Skeletal muscle satellite cell (primary cell): ENCODE results near the gene BBS4.
"Not testable (repeated sequence)": the region's sequence is repeated elsewhere in the genome, so short reads cannot be mapped to it uniquely, and the experiment has no call there.

ENCODE experiments used
- H3K27me3 ChIP-seq: 2 replicates; pipeline ENCODE4 v1.7.0; 2013; ENCODE audit warnings: low read length; ENCODE audit not compliant: control insufficient read depth, insufficient read depth
- H3K36me3 ChIP-seq: 2 replicates; pipeline ENCODE4 v1.7.0; 2013; ENCODE audit warnings: mild to moderate bottlenecking, control low read depth, low read length; ENCODE audit not compliant: insufficient read depth
- H3K4me1 ChIP-seq: 2 replicates; pipeline ENCODE4 v1.7.0; 2013; ENCODE audit warnings: low read length; ENCODE audit not compliant: control insufficient read depth, insufficient read depth
- H3K4me2 ChIP-seq: 2 replicates; pipeline ENCODE4 v1.7.0; 2013; ENCODE audit warnings: mild to moderate bottlenecking, low read length
- H3K4me3 ChIP-seq: 2 replicates; pipeline ENCODE4 v1.7.0; 2013; ENCODE audit warnings: low read length
- H3K9ac ChIP-seq: 2 replicates; pipeline ENCODE4 v1.7.0; 2013; ENCODE audit warnings: mild to moderate bottlenecking, low read depth, low read length, moderate library complexity
- H3K9me3 ChIP-seq: replicated peaks from 2 replicates; pipeline ENCODE4 v1.7.0; 2013; ENCODE audit warnings: mild to moderate bottlenecking, control low read depth, low read length

The BBS4 gene

DNA sequence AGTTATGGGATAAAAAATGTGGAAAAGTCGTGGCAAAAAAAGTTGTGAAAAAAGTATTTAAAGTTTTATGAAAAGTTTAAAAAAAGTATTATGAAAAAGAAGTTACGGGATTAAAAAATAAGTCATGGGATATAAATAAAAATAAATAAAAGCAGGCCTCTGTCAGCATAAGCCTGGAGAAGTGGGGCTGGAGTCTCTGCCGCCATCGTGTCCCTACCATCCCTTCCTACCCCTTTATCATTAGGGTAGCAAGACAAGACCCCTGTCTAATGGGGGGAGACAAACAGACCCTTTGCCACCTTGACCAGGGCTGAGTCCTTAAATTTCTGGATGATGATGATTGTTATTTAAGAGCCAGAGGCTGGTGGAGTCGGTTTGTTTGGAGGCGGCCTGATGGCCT lies 16.2 kb upstream of the BBS4 start:
- H3K36me3 ChIP-seq, H3K4me1 ChIP-seq, H3K9me3 ChIP-seq, H3K9ac ChIP-seq, H3K4me2 ChIP-seq, H3K4me3 ChIP-seq: not testable (repeated sequence)
- peaks cover 19% of the 10 kb centered on the region for H3K27me3 ChIP-seq

DNA sequence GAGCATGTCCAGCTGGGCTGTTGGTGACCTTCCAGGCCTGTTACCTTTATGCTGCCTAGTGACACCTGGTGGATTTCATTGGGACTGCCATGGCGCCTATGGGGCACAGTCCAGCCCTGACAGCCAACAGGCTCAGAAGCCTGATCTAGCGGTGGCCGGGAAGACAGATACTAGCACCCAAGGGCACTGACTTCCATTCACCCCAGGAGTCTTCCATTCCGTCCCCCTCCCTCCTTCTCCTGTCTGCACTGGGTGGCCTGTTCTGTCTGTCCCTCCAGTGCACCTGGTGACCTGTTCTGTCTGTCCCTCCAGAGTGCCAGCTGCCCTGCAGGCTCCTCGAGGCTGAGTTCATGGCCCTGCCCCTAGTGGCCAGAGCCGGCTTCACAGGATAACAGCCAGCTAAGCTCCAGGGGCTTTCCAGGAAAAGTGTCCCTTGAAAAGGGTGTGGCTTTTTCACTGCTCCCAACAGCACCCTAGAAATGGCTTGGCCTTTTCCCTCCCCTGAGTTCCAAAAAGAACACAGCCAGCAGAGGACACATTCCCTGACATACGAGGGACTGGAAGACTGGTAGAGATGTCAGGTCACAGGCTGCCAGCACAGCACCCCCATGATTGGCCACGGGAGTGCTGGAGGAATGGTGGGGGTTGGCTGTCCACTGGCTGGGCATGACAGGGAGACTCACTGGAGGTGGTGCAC lies 15.2 kb upstream of the BBS4 start:
- H3K4me1 ChIP-seq, H3K9me3 ChIP-seq, H3K36me3 ChIP-seq, H3K9ac ChIP-seq: not testable (repeated sequence)
- Histone ChIP-seq H3K4me2 (peak overlapping the region; percentile 90), H3K4me3 (peak overlapping the region; percentile 66), H3K27me3 (peaks cover 21% of the 10 kb centered on the region)

DNA sequence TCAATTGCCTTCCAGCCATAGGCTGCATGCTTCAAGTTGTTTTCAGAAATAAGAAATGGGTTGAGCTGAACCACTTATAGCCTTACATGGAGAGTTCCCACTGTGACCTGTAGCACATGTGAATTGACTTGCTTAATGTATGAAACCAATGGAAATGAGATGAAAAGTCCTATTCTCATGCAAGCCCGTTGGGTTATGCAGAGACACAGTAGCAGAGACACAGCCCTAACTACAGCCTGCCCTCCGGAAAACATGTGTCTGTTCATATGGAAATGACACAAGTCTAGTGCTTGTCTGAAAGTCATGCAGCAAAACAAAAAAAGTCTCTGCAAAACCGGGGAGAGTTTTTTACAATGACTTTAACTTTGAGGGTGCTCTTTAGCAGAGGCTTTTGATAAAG lies 14.5 kb upstream of the BBS4 start:
- Histone ChIP-seq H3K27me3 (peaks cover 23% of the 10 kb centered on the region), H3K9ac (no peak overlapping the region), H3K4me2 (no peak overlapping the region), H3K4me1 (no peaks in the 10 kb centered on the region), H3K36me3 (no peaks in the 10 kb centered on the region), H3K4me3 (no peak overlapping the region), H3K9me3 (no peaks in the 10 kb centered on the region)

DNA sequence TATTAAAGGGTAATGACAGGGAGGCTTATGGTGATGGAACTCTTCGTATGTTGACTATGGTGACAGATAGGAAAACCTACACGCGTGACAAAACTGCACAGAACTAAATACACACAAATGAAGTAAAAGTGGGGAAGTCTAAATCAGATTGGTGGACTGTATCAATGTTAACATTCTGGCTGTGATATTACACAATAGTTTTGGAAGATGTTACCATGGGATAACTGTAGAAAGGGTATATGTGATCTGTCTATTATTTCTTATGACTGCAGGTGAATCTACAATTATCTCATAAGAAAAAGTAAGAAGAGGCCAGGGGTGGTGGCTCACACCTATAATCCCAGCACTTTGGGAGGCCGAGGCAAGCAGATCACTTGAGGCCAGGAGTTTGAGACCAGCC lies 9.2 kb upstream of the BBS4 start:
- H3K9ac ChIP-seq = no peak overlapping the region
- H3K36me3 ChIP-seq = no peaks in the 10 kb centered on the region
- no peak overlapping the region for H3K4me3 ChIP-seq
- no peak overlapping the region for H3K4me2 ChIP-seq
- H3K4me1 ChIP-seq = no peaks in the 10 kb centered on the region
- H3K27me3 ChIP-seq = peaks cover 58% of the 10 kb centered on the region
- no peaks in the 10 kb centered on the region for H3K9me3 ChIP-seq

DNA sequence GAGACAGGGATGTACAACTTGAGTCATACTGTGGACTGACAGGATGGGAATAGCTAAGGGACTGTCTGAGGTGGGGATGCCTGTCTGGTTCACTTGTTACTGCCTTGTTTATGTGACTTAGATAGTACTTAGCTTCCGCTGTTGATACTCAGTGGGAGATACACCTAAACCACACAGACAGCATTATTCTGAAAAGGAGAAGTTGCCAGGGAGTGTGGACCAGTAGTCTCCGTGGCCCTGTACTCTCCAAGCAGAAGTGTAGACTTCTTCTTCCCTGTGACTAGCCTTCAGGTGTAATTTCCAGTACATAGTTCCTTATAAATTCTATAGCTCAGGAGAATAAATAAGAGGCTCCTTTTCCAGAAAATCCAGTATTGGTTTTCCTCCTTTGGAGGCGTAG lies 5.1 kb upstream of the BBS4 start:
- H3K4me2 ChIP-seq = no peak overlapping the region
- no peak overlapping the region for H3K9ac ChIP-seq
- no peaks in the 10 kb centered on the region for H3K9me3 ChIP-seq
- no peaks in the 10 kb centered on the region for H3K36me3 ChIP-seq
- H3K27me3 ChIP-seq = peaks cover 41% of the 10 kb centered on the region
- no peak overlapping the region for H3K4me3 ChIP-seq
- peaks cover 7% of the 10 kb centered on the region for H3K4me1 ChIP-seq

DNA sequence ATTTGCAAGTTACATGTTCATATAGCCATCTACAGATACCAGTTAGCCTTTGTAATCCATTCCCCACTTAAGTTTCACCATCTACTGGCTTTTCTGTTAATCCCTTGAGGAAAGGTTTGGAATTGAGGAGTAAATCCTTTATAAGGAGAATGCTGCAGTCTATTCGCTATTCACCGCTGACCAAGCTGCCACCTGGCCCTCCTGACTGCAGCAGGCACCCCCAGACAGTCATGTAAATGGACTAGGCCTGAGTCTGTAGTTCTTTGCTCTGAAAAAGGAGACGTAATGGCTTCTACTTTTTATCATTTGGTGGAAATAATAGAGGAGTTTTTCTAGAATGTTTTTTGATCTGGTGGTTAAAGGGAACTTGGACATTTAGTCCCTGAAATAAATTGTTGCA lies 3.2 kb upstream of the BBS4 start:
- Histone ChIP-seq H3K4me2 (no peak overlapping the region), H3K9me3 (no peaks in the 10 kb centered on the region), H3K9ac (no peak overlapping the region), H3K36me3 (no peaks in the 10 kb centered on the region), H3K4me1 (peaks cover 7% of the 10 kb centered on the region), H3K27me3 (peaks cover 32% of the 10 kb centered on the region), H3K4me3 (no peak overlapping the region)

DNA sequence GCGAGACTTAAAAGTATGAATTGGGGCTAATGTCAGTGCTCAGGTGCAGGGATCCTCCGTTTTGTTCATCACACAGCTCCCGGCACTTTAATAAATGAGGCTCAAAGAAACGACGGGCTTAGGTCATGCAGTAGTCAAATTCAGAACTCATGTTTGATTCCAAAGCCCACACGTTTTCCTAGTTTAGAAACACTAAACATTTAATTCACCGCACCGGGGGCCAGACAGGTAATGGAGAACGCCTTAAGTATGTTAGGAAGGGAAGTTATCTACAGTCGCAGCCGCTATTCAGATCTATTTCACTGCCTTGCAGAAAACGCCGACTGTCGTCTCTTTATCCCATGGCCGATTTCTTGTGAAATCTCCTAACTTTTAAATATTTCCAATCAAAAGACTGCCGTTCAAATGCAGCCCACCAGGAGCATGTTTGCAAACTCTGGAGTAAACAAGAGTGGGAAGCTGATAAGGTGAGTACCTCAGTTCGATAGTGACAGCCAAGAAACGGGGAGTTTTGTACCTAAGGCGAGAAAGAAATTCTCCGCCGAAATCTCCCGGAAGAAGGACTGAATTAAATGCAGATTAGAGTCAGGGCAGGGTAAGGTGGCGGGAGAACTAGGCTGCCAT lies 594 bp upstream of the BBS4 start:
- Histone ChIP-seq H3K27me3 (peaks cover 8% of the 10 kb centered on the region), H3K9ac (peak overlapping the region; percentile 82), H3K4me2 (peak overlapping the region; percentile 90), H3K4me3 (peak overlapping the region; percentile 80), H3K36me3 (no peaks in the 10 kb centered on the region), H3K9me3 (no peaks in the 10 kb centered on the region), H3K4me1 (peaks cover 7% of the 10 kb centered on the region)

DNA sequence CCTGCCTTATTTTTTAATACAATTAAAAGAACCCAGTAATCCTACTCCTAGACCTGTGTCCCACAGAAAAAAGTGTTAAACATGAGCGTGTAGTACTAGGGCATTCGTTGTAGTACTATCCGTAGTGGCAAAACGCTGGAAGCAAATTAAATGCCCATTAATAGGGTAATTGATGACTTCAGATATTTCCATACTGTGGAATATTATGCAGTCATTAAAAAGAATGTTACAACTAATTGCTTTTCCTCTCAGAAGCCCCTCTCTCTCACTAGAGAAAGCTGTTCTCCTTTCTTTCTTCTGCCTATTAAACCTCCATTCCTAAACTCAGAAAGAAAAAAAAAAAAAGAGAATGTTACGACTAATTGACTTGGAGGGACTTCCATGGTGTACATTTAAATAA lies 2.7 kb downstream of the BBS4 start:
- Histone ChIP-seq H3K4me1 (peaks cover 7% of the 10 kb centered on the region), H3K9ac (no peak overlapping the region), H3K4me2 (no peak overlapping the region), H3K9me3 (no peaks in the 10 kb centered on the region), H3K4me3 (no peak overlapping the region), H3K36me3 (no peaks in the 10 kb centered on the region), H3K27me3 (no peaks in the 10 kb centered on the region)

DNA sequence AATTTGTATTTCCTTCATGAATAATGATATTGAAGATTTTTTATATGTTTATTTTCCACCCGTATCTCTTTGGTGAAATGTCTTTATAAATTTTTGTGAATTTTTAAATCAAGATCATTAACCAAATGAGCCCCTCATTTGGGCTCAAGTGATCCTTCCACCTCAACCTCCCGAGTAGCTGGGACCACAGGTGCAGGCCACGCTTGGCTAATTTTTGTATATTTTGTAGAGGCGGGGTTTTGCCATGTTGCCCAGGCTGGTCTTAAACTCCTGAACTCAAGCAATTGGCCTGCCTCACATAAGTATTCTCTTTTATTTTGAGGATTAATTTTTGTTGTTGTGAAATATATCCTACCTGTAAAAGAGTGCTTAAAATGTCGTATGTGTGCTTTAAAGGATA lies 4.9 kb downstream of the BBS4 start:
- Histone ChIP-seq H3K9me3 (no peaks in the 10 kb centered on the region), H3K36me3 (no peaks in the 10 kb centered on the region), H3K4me1 (no peaks in the 10 kb centered on the region), H3K27me3 (no peaks in the 10 kb centered on the region), H3K4me3 (no peak overlapping the region), H3K9ac (no peak overlapping the region), H3K4me2 (no peak overlapping the region)

DNA sequence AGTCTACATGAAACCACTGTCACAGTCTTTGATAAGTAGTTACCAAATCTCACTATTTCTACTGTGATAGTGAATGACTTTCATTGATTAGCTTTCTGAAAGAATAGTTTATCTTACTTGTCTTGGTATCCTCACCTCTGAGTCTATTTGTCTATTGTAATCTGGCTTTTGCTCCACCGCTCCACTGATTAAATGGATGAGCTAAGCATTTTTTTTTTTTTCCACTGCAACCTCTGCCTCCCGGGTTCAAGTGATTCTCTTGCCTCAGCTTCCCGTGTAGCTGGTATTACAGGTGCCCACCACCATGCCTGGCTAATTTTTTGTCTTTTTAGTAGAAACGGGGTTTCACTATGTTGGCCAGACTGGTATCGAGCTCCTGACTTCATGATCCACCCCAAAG lies 12.9 kb downstream of the BBS4 start:
- no peak overlapping the region for H3K4me3 ChIP-seq
- no peak overlapping the region for H3K9ac ChIP-seq
- no peaks in the 10 kb centered on the region for H3K36me3 ChIP-seq
- no peaks in the 10 kb centered on the region for H3K27me3 ChIP-seq
- H3K4me2 ChIP-seq = no peak overlapping the region
- H3K9me3 ChIP-seq = no peaks in the 10 kb centered on the region
- H3K4me1 ChIP-seq = no peaks in the 10 kb centered on the region

DNA sequence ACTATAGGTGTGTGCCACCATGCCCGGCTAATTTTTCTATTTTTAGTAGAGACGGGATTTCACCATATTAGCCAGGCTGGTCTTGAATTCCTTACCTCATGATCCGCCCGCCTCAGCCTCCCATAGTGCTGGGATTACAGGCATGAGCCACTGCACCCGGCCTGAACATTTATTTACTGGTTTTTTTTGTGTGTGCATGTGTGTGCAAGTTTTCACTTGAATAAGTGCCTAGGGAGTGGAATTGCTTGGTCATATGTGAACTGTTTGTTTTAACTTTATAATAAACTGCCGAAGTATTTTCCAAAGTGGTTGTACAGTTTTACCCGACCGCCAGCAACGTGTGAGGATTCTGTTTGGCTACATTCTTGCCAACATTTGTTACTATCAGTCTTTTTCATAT lies 14.1 kb downstream of the BBS4 start:
- no peaks in the 10 kb centered on the region for H3K4me1 ChIP-seq
- no peak overlapping the region for H3K4me2 ChIP-seq
- H3K27me3 ChIP-seq = no peaks in the 10 kb centered on the region
- no peak overlapping the region for H3K4me3 ChIP-seq
- no peaks in the 10 kb centered on the region for H3K36me3 ChIP-seq
- H3K9me3 ChIP-seq = no peaks in the 10 kb centered on the region
- H3K9ac ChIP-seq = no peak overlapping the region

DNA sequence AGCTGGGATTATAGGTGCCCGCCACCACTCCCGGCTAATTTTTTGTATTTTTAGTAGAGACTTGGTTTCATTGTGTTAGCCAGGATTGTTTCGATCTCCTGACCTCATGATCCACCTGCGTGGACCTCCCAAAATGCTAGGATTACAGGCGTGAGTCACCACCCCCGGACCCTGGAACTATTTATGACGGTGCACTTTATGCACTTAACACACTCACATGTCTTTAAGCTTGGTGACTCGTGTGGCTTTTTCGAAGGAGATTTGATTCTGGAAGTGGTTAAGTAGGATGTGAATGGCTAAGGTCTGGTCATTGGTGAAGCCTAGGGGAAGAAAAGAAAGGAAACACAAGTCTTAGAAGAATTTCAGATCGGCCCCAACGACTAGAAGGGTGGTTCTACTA lies 20.3 kb downstream of the BBS4 start:
- no peak overlapping the region for H3K4me3 ChIP-seq
- peaks cover 19% of the 10 kb centered on the region for H3K4me1 ChIP-seq
- no peaks in the 10 kb centered on the region for H3K9me3 ChIP-seq
- no peak overlapping the region for H3K4me2 ChIP-seq
- H3K27me3 ChIP-seq = no peaks in the 10 kb centered on the region
- H3K36me3 ChIP-seq = no peaks in the 10 kb centered on the region
- H3K9ac ChIP-seq = no peak overlapping the region
